ENCODE results near the gene DHRS9.

DNA sequence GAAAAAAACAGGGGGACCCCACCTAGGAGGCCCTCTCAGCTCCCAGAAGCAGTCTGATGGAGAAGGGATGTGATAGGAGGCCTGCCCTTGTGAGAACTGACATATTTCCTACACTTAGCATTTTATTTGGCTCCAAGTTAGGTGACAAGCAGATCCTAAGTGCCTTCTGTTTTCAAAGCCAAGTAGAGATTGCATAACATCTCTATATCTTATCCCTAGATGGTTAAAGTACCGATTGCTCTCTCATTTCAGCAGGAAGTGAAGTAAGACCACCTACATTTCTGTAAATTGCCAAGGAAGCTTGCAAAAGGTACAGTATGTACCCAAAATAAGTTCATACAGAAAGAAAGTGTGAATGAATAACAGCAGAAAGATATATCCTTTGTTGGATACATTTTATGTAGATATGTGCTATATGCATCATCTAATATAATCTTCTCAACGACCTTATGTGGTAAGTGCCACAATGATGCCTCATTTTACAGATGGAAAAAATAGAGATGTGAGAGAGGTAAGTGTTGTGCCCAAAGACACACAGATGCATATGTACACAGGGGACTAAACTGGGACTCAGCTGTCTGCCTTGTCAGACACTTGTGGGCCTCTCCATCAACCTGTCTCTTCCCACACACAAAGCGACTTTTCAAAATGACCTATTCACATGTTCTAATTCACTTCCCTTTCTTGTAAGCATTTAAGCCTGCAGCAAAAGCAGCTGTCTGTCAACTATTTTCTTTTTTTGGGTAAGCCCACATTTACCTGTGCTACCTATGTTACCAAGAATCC is 38.9 kb downstream of the DHRS9 start:
- TF ChIP-seq POLR2AphosphoS5 (IDR thresholded peaks at IDR 0.05; ENCODE audit: low read depth, low read length) = no peak
- no peak for TF ChIP-seq SIN3A (IDR thresholded peaks at IDR 0.05; ENCODE audit: borderline replicate concordance, insufficient read depth, low read depth, low read length)
- TF ChIP-seq, protein P1, sequence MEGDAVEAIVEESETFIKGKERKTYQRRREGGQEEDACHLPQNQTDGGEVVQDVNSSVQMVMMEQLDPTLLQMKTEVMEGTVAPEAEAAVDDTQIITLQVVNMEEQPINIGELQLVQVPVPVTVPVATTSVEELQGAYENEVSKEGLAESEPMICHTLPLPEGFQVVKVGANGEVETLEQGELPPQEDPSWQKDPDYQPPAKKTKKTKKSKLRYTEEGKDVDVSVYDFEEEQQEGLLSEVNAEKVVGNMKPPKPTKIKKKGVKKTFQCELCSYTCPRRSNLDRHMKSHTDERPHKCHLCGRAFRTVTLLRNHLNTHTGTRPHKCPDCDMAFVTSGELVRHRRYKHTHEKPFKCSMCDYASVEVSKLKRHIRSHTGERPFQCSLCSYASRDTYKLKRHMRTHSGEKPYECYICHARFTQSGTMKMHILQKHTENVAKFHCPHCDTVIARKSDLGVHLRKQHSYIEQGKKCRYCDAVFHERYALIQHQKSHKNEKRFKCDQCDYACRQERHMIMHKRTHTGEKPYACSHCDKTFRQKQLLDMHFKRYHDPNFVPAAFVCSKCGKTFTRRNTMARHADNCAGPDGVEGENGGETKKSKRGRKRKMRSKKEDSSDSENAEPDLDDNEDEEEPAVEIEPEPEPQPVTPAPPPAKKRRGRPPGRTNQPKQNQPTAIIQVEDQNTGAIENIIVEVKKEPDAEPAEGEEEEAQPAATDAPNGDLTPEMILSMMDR (IDR thresholded peaks at IDR 0.05) = no peak
- no peak for TF ChIP-seq TCF7L2 (IDR thresholded peaks at IDR 0.05; ENCODE audit: low read depth, low read length)
- TF ChIP-seq, protein P2, sequence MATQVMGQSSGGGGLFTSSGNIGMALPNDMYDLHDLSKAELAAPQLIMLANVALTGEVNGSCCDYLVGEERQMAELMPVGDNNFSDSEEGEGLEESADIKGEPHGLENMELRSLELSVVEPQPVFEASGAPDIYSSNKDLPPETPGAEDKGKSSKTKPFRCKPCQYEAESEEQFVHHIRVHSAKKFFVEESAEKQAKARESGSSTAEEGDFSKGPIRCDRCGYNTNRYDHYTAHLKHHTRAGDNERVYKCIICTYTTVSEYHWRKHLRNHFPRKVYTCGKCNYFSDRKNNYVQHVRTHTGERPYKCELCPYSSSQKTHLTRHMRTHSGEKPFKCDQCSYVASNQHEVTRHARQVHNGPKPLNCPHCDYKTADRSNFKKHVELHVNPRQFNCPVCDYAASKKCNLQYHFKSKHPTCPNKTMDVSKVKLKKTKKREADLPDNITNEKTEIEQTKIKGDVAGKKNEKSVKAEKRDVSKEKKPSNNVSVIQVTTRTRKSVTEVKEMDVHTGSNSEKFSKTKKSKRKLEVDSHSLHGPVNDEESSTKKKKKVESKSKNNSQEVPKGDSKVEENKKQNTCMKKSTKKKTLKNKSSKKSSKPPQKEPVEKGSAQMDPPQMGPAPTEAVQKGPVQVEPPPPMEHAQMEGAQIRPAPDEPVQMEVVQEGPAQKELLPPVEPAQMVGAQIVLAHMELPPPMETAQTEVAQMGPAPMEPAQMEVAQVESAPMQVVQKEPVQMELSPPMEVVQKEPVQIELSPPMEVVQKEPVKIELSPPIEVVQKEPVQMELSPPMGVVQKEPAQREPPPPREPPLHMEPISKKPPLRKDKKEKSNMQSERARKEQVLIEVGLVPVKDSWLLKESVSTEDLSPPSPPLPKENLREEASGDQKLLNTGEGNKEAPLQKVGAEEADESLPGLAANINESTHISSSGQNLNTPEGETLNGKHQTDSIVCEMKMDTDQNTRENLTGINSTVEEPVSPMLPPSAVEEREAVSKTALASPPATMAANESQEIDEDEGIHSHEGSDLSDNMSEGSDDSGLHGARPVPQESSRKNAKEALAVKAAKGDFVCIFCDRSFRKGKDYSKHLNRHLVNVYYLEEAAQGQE (IDR thresholded peaks at IDR 0.05; ENCODE audit: insufficient read depth in 1 of 2, low read depth in 2 of 2, low read length in 1 of 2) = no peak
